Progenitor cell of endocrine pancreas (in vitro differentiated cells): ENCODE measurements around the gene ANO6. TPM values are rescaled to one million over a fixed set of nuclear protein-coding genes. Genes with fewer than 3 reads are reported as not detected.
"Not testable (repeated sequence)": the region's sequence is repeated elsewhere in the genome, so short reads cannot be mapped to it uniquely, and the experiment has no call there.

Experiments used
- DNase-seq: peaks from one replicate; pipeline ENCODE4 v3.0.0; 2021; ENCODE audit warnings: low spot score; ENCODE audit not compliant: unreplicated experiment
- H3K27ac Mint-ChIP-seq: 2 replicates; pipeline ENCODE4 v1.8.0; 2021; ENCODE audit warnings: mild to moderate bottlenecking, moderate library complexity, mixed read lengths
- H3K27me3 Mint-ChIP-seq: 2 replicates; pipeline ENCODE4 v1.8.0; 2021; ENCODE audit warnings: mixed read lengths
- H3K36me3 Mint-ChIP-seq: 2 replicates; pipeline ENCODE4 v1.8.0; 2022; ENCODE audit warnings: mixed read lengths; ENCODE audit not compliant: insufficient read depth
- H3K4me1 Mint-ChIP-seq: 2 replicates; pipeline ENCODE4 v1.8.0; 2021; ENCODE audit warnings: low read depth, mixed read lengths
- H3K4me3 Mint-ChIP-seq: 2 replicates; pipeline ENCODE4 v1.8.0; 2021; ENCODE audit warnings: low read depth, mild to moderate bottlenecking, moderate library complexity, mixed read lengths
- H3K9me3 Mint-ChIP-seq: 2 replicates; pipeline ENCODE4 v1.8.0; 2021; ENCODE audit warnings: low read depth, mixed read lengths
- long read RNA-seq: library from polyadenylated mRNA; unstranded; transcript quantifications from one replicate; pipeline ENCODE4 v2.0.0, GENCODE V29; 2020
- total RNA-seq: library from RNA; stranded (reverse); gene quantifications from 2 replicates; pipeline ENCODE4 v1.2.1, GENCODE V29; 2021
- TF ChIP-seq, protein P1 (sequence below): fragments of 200-600 bp; sonication (generic); IDR thresholded peaks from one replicate; pipeline ENCODE4 v1.5.0; 2021; ENCODE audit warnings: antibody characterized with exemption, mild to moderate bottlenecking; ENCODE audit not compliant: unreplicated experiment

Gene ANO6, protein sequence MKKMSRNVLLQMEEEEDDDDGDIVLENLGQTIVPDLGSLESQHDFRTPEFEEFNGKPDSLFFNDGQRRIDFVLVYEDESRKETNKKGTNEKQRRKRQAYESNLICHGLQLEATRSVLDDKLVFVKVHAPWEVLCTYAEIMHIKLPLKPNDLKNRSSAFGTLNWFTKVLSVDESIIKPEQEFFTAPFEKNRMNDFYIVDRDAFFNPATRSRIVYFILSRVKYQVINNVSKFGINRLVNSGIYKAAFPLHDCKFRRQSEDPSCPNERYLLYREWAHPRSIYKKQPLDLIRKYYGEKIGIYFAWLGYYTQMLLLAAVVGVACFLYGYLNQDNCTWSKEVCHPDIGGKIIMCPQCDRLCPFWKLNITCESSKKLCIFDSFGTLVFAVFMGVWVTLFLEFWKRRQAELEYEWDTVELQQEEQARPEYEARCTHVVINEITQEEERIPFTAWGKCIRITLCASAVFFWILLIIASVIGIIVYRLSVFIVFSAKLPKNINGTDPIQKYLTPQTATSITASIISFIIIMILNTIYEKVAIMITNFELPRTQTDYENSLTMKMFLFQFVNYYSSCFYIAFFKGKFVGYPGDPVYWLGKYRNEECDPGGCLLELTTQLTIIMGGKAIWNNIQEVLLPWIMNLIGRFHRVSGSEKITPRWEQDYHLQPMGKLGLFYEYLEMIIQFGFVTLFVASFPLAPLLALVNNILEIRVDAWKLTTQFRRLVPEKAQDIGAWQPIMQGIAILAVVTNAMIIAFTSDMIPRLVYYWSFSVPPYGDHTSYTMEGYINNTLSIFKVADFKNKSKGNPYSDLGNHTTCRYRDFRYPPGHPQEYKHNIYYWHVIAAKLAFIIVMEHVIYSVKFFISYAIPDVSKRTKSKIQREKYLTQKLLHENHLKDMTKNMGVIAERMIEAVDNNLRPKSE
- total RNA-seq: 39.2 and 43.1 TPM in 2 replicates
- long read RNA-seq, full-length matches to known transcripts: 10 of 103 reads
- long read RNA-seq, partial matches to known transcripts: 73 of 103 reads
- long read RNA-seq, other reads (novel, unspliced or antisense): 20 of 103 reads

DNA sequence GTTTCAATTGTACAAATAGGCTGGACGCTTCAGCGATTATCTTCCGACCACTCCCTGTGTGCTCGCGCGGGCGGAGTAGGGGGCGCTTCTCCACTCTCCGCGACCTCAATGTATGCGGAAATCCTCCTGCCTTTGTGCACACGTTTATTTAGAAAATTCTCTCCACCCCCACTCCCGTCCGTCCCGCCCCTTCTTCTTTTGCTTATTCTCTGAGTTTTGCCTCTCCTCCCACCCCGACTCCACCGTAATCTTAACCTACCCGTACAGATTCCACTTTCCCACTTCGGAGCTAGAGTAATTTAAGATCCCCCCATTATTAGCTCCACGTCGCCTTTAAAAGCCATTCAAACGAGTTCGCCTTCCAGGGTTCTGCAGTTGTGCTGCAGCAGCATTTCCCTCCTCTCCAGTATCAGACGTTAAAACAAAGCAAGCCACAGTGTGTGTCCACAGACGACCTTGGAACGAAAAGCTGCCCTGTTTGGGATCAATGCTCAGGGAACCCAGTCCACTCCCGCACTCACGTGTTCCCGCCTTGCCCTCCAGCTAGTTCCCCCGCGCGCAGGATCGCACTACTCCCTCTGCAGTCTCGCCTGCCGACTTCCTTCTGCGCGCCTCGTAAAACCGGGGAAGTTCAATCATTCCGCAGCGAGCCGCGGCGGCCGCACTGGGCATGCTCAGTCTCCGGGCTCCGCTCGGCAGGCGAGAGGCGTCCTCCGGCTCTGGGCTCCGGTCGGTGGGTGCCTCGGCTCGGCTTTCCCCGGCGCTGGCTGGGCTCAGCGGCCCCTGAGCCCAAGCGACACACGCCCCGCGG is at the start of gene ANO6:
TSS of gene ANO6 (plus strand) at position 677 of the 811 bp plus-strand sequence. CDS start 227 bp downstream, outside the sequence.
- peak; percentile 85 for DNase-seq
- Mint-ChIP-seq H3K4me1 (peaks cover 34% of the 10 kb centered on the region), H3K27me3 (no peaks in the 10 kb centered on the region), H3K4me3 (peak within 1 kb of the TSS; percentile 91), H3K27ac (peak within 1 kb of the TSS; percentile 97), H3K36me3 (no peaks in the 10 kb centered on the region), H3K9me3 (no peaks in the 10 kb centered on the region)
- TF ChIP-seq, protein P1, sequence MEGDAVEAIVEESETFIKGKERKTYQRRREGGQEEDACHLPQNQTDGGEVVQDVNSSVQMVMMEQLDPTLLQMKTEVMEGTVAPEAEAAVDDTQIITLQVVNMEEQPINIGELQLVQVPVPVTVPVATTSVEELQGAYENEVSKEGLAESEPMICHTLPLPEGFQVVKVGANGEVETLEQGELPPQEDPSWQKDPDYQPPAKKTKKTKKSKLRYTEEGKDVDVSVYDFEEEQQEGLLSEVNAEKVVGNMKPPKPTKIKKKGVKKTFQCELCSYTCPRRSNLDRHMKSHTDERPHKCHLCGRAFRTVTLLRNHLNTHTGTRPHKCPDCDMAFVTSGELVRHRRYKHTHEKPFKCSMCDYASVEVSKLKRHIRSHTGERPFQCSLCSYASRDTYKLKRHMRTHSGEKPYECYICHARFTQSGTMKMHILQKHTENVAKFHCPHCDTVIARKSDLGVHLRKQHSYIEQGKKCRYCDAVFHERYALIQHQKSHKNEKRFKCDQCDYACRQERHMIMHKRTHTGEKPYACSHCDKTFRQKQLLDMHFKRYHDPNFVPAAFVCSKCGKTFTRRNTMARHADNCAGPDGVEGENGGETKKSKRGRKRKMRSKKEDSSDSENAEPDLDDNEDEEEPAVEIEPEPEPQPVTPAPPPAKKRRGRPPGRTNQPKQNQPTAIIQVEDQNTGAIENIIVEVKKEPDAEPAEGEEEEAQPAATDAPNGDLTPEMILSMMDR: peak; percentile 24

DNA sequence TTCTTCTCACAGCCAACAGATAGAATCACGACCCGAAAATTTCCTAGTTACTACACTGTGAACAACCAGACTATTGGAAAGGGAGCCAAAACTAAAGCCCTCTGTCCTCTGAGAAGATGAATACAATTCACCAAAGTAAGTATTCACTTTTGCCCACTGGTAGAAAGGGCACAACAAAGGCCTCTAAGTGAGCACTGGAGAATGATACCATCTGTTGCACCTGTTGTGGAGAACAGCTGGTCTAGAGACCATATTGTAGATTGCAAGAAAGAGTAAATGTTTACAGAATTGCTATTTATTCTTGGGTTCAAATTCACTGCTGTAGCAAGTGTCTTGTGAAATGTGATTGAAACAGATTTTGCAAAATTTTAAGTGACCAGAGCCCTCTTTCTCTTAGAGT is 46.9 kb upstream of the ANO6 start:
- no peak for DNase-seq
- H3K27me3 Mint-ChIP-seq: no peaks in the 10 kb centered on the region
- peaks cover 3% of the 10 kb centered on the region for H3K36me3 Mint-ChIP-seq
- H3K4me1 Mint-ChIP-seq: no peaks in the 10 kb centered on the region
- TF ChIP-seq, protein P1: no peak
- H3K9me3 Mint-ChIP-seq: peaks cover 2% of the 10 kb centered on the region
- peak overlapping the region; percentile 25 for H3K27ac Mint-ChIP-seq
- H3K4me3 Mint-ChIP-seq: no peak overlapping the region

DNA sequence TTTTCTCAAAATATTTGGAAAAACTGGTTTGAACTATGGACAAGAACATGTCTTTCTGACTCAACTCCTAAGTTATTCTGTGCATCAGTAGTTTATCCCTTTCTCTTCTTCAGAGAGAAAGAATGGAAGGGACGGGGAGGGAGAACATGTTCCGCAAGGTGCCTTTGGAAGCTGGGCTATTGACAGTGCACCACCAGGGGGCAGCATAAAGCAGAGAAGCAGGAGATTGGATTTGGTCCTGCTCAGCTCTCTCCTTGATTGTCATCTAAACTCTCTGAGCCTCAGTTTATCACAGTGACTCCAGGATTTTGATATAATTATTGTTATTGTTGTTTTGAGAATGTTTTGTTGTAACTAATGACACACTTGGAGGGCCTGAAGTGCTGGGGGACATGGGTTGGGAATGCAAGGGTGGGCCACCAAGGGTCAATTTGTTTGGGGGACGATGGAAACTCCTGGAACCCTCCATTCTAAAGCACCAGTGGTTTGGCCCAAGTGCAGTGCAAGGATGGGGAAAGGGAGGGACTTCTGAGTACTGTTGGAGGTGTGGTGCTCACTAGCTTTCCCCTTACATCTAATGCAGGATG is 45.3 kb upstream of the ANO6 start:
- no peaks in the 10 kb centered on the region for H3K4me1 Mint-ChIP-seq
- H3K9me3 Mint-ChIP-seq: no peaks in the 10 kb centered on the region
- H3K36me3 Mint-ChIP-seq: peaks cover 12% of the 10 kb centered on the region
- H3K27me3 Mint-ChIP-seq: no peaks in the 10 kb centered on the region
- peak; percentile 65 for DNase-seq
- H3K4me3 Mint-ChIP-seq: no peak overlapping the region
- H3K27ac Mint-ChIP-seq: no peak overlapping the region
- TF ChIP-seq, protein P1: peak; percentile 89

DNA sequence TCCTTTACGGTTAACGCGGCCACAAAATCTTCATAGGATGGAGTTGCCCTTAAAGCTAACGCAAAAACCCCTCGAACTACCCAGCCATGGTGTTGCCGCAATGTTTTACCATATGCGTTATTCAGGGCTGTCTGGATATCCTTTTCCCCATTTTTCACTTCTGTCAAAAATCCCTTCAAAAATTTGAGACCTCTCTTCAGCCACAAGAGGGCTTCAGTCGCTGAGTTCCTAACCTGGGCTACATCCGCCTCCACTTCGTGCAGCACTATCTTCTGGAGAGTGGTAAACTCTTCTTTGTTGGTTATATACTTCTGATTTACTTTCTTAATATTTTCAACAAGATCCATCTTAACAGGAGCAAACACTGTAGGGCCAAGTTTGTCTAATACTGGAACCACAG is 42.6 kb upstream of the ANO6 start:
- not testable (repeated sequence) for DNase-seq, H3K4me1 Mint-ChIP-seq, H3K27ac Mint-ChIP-seq, H3K27me3 Mint-ChIP-seq, H3K4me3 Mint-ChIP-seq
- Mint-ChIP-seq H3K9me3 (peaks cover 18% of the 10 kb centered on the region), H3K36me3 (peaks cover 32% of the 10 kb centered on the region)
- TF ChIP-seq, protein P1: peak; percentile 20
